SK-N-SH (cell line): ENCODE measurements around the gene CDKL4. TPM values are rescaled to one million over a fixed set of nuclear protein-coding genes. Genes with fewer than 3 reads are reported as not detected.

Source experiments
- CTCF ChIA-PET: fragments of 300-600, 350-600 bp; formaldehyde crosslinking; extraction: SDS; loops from one replicate; lab custom pipeline; 2021; lab: Yijun Ruan, JAX
- POLR2A ChIA-PET: fragments of 350-600 bp; sonication (Branson Sonifier 250); formaldehyde crosslinking; extraction: SDS; loops from one replicate; lab custom pipeline; 2020; ENCODE audit warnings: antibody characterized with exemption, inconsistent platforms; lab: Yijun Ruan, JAX
- DNase-seq: peaks from one replicate; pipeline ENCODE4 v3.0.0; 2012
- H2AFZ ChIP-seq: fragments of 200-600 bp; sonication (generic); 2 replicates; pipeline ENCODE4 v1.8.1; 2016; ENCODE audit warnings: antibody characterized with exemption, mild to moderate bottlenecking, low read depth
- H3F3A ChIP-seq: fragments of 200-600 bp; sonication (generic); replicated peaks from 2 replicates; pipeline ENCODE3; 2016; ENCODE audit warnings: antibody characterized with exemption, mild to moderate bottlenecking; ENCODE audit not compliant: insufficient read depth
- H3K27ac ChIP-seq, 2 experiments: fragments of 200-500 bp in 1 of 2; fragments of 200-600 bp in 1 of 2; sonication (Bioruptor generic) in 1 of 2; sonication (generic), shearing (Covaris generic) in 1 of 2; 2 replicates each; pipeline versions ENCODE4 v1.5.1 to v1.6.1; 2014 to 2016; ENCODE audit warnings: low read depth in 2 of 2, inconsistent platforms in 1 of 2, low read length in 1 of 2, mild to moderate bottlenecking in 1 of 2, mixed read lengths in 1 of 2
- H3K27me3 ChIP-seq: fragments of 200-600 bp; sonication (generic), shearing (Covaris generic); 2 replicates; pipeline ENCODE4 v1.6.1; 2016; ENCODE audit warnings: mixed run types; ENCODE audit not compliant: insufficient read depth
- H3K36me3 ChIP-seq, 2 experiments: fragments of 200-500 bp in 1 of 2; fragments of 200-600 bp in 1 of 2; sonication (Bioruptor generic) in 1 of 2; sonication (generic) in 1 of 2; replicated peaks in 1 of 2; 2 replicates each; pipeline versions ENCODE3 to v1.5.1; 2014 to 2016; ENCODE audit warnings: low read length in 1 of 2, mild to moderate bottlenecking in 1 of 2; ENCODE audit not compliant: insufficient read depth in 2 of 2, control insufficient read depth in 1 of 2
- H3K4me1 ChIP-seq, 2 experiments: fragments of 200-500 bp in 1 of 2; fragments of 200-600 bp in 1 of 2; sonication (Bioruptor generic) in 1 of 2; sonication (generic), shearing (Covaris generic) in 1 of 2; 2 replicates each; pipeline versions ENCODE4 v1.5.1 to v1.6.1; 2014 to 2016; ENCODE audit warnings: low read depth in 1 of 2, low read length in 1 of 2, mixed run types in 1 of 2; ENCODE audit not compliant: insufficient read depth in 2 of 2, control insufficient read depth in 1 of 2
- H3K4me2 ChIP-seq: fragments of 200-600 bp; sonication (generic), shearing (Covaris generic); 2 replicates; pipeline ENCODE4 v1.6.1; 2017; ENCODE audit warnings: mixed run types
- H3K4me3 ChIP-seq, 2 experiments: fragments of 200-500 bp in 1 of 2; fragments of 200-600 bp in 1 of 2; sonication (Bioruptor generic) in 1 of 2; sonication (generic), shearing (Covaris generic) in 1 of 2; 2 replicates each; pipeline versions ENCODE4 v1.5.1 to v1.8.1; 2014 to 2016; ENCODE audit warnings: low read depth in 2 of 2, inconsistent platforms in 1 of 2, low read length in 1 of 2, mild to moderate bottlenecking in 1 of 2, mixed read lengths in 1 of 2, moderate library complexity in 1 of 2
- H3K79me2 ChIP-seq: fragments of 200-600 bp; sonication (generic); 2 replicates; pipeline ENCODE4 v1.8.1; 2017; ENCODE audit warnings: mild to moderate bottlenecking; ENCODE audit not compliant: insufficient read depth
- H3K9ac ChIP-seq: fragments of 200-600 bp; sonication (generic); 2 replicates; pipeline ENCODE4 v1.6.1; 2017; ENCODE audit warnings: mixed run types
- H3K9me2 ChIP-seq: fragments of 200-600 bp; sonication (generic); 2 replicates; pipeline ENCODE4 v1.6.1; 2017; ENCODE audit warnings: mixed run types
- H3K9me3 ChIP-seq: fragments of 200-600 bp; sonication (generic); 2 replicates; pipeline ENCODE4 v1.6.1; 2017; ENCODE audit warnings: mixed run types, mild to moderate bottlenecking, moderate library complexity
- H4K20me1 ChIP-seq: fragments of 200-600 bp; sonication (generic); 2 replicates; pipeline ENCODE4 v1.6.1; 2017; ENCODE audit warnings: mild to moderate bottlenecking, mixed run types; ENCODE audit not compliant: insufficient read depth
- CHD2 ChIP-seq: fragments of 150-350 bp; IDR thresholded peaks from 2 replicates; pipeline ENCODE4 v1.6.1; 2018; ENCODE audit warnings: low read length; ENCODE audit not compliant: partially characterized antibody
- ELF1 ChIP-seq: IDR thresholded peaks from 2 replicates; pipeline ENCODE4 v1.4.0; 2012
- EP300 ChIP-seq, 2 experiments: IDR thresholded peaks; 2 replicates each; pipeline versions ENCODE4 v1.4.0 to v1.6.1; 2012; ENCODE audit warnings: borderline replicate concordance in 1 of 2, low read depth in 1 of 2, low read length in 1 of 2
- EZH2phosphoT487 ChIP-seq: fragments of 200-600 bp; sonication (generic); IDR thresholded peaks from 2 replicates; pipeline ENCODE4 v1.6.1; 2017; ENCODE audit warnings: low read depth, mixed run types, mild to moderate bottlenecking, antibody characterized with exemption, moderate library complexity, borderline replicate concordance
- FOXJ3 ChIP-seq: sonication (generic); formaldehyde crosslinking; IDR thresholded peaks from 2 replicates; pipeline ENCODE4 v1.5.1; 2020; ENCODE audit warnings: mild to moderate bottlenecking, missing genetic modification reagents
- FOXM1 ChIP-seq: IDR thresholded peaks from 2 replicates; pipeline ENCODE4 v1.4.0; 2012; ENCODE audit warnings: low read depth, mild to moderate bottlenecking
- GABPA ChIP-seq: IDR thresholded peaks from 2 replicates; pipeline ENCODE4 v1.4.0; 2012; ENCODE audit warnings: low read depth, mild to moderate bottlenecking
- GATA2 ChIP-seq: sonication (generic); formaldehyde crosslinking; IDR thresholded peaks from 2 replicates; pipeline ENCODE4 v1.5.0; 2020; ENCODE audit warnings: mild to moderate bottlenecking, missing genetic modification reagents
- JUND ChIP-seq: IDR thresholded peaks from 2 replicates; pipeline ENCODE4 v1.4.0; 2012
- MEF2A ChIP-seq: IDR thresholded peaks from 2 replicates; pipeline ENCODE4 v1.4.0; 2012; ENCODE audit warnings: low read depth, borderline replicate concordance
- MXI1 ChIP-seq: IDR thresholded peaks from 2 replicates; pipeline ENCODE4 v1.6.1; 2012; ENCODE audit warnings: mild to moderate bottlenecking, low read depth, low read length, improper control_type of control experiment
- NFIC ChIP-seq: IDR thresholded peaks from 2 replicates; pipeline ENCODE4 v1.4.0; 2012; ENCODE audit warnings: borderline replicate concordance
- RFX5 ChIP-seq: IDR thresholded peaks from 2 replicates; pipeline ENCODE4 v1.6.1; 2012; ENCODE audit warnings: mild to moderate bottlenecking, improper control_type of control experiment, low read length
- RXRA ChIP-seq: IDR thresholded peaks from 2 replicates; pipeline ENCODE4 v1.4.0; 2012; ENCODE audit warnings: low read depth, mild to moderate bottlenecking, borderline replicate concordance
- SMC3 ChIP-seq: IDR thresholded peaks from 2 replicates; pipeline ENCODE4 v1.6.1; 2012; ENCODE audit warnings: low read depth, low read length, improper control_type of control experiment
- WGBS: methylation state at CpG from one replicate; pipeline ENCODE4 v1.1.6; 2017; ENCODE audit warnings: low lambda C conversion rate; 5-methylcytosine and 5-hydroxymethylcytosine counted together
- polyA plus RNA-seq, 3 experiments: library from polyadenylated mRNA; depleted of rRNA; stranded (reverse); fragments of >200 nt; gene quantifications; 2 replicates each; pipeline ENCODE4 v1.2.3, GENCODE V29; 2012
- TF ChIP-seq, protein P1 (sequence below): fragments of 150-350 bp; IDR thresholded peaks from 2 replicates; pipeline ENCODE4 v1.6.1; 2016; ENCODE audit warnings: mild to moderate bottlenecking, low read depth, low read length
- TF ChIP-seq, protein P2 (sequence below): fragments of 150-350 bp; IDR thresholded peaks from 2 replicates; pipeline ENCODE4 v1.6.1; 2017; ENCODE audit warnings: antibody characterized with exemption, low read length, low read depth, borderline replicate concordance
- TF ChIP-seq, protein P3 (sequence below): IDR thresholded peaks from 2 replicates; pipeline ENCODE4 v1.4.0; 2012; ENCODE audit warnings: low read depth, borderline replicate concordance
- TF ChIP-seq, protein P4 (sequence below): IDR thresholded peaks from 2 replicates; pipeline ENCODE4 v1.4.0; 2012; ENCODE audit warnings: low read depth, borderline replicate concordance
- TF ChIP-seq, protein P5 (sequence below): fragments of 200-600 bp; sonication (generic); IDR thresholded peaks from 2 replicates; pipeline ENCODE4 v1.6.1; 2017; ENCODE audit warnings: antibody characterized with exemption, mild to moderate bottlenecking, moderate library complexity

CDKL4 gene
- polyA plus RNA-seq, 1 of the 3 experiments (the other 2 are of a cell fraction) = 0.81 TPM

DNA sequence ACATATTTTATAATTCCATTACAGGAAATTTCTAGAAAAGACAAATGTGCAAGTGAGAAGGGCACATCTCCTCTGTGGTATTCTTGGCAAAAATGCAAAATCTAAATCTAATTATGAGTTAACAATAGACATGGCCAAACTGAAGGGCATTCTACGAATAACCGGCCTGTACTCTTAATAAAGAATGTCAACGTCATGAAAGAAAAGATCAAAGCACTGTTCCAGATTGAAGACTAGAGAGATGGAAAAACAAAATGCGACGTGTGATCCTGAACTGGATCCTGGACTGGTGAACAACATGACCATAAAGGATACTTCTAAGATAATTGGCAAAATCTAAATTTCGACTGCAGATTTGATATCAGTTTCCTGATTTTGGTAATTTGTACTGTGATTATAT, 3.0 kb downstream of the CDKL4 start:
- Histone ChIP-seq H3K27ac (no peak overlapping the region), H3K9me2 (no peaks in the 10 kb centered on the region), H3K79me2 (no peaks in the 10 kb centered on the region; the same call in 1 of the 2 replicates), H3K9ac (no peak overlapping the region), H4K20me1 (no peaks in the 10 kb centered on the region), H3K4me3 (no peak overlapping the region), H3K9me3 (0 out of 2 replicates have a peak, but pooled peaks cover 7% of the 10 kb centered on the region), H3K27me3 (no peaks in the 10 kb centered on the region), H2AFZ (no peak overlapping the region), H3K4me1 (peaks cover 0 to 7% of the 10 kb centered on the region in 2 experiments; a peak in 3 of 4 replicates), H3F3A (peaks cover 7% of the 10 kb centered on the region), H3K36me3 (peaks cover 0 to 4% of the 10 kb centered on the region in 2 experiments), H3K4me2 (no peak overlapping the region)
- 91% methylated on average over 6 of the region's 6 CpGs for WGBS
- CTCF ChIA-PET = interaction anchor here (1.6 to 3.9 kb wide), 2 partner anchors 11 to 182 kb away, joined by 3 to 18 read pairs; no protein-coding TSS in a partner anchor
- TF ChIP-seq FOXJ3 (CRISPR knock-in tag) (no peak), FOXM1 (no peak), MXI1 (no peak), EP300 (IDR thresholded peaks at IDR 0.05; ENCODE audit: borderline replicate concordance in 1 of 2, low read depth in 1 of 2, low read length in 1 of 2) (no peak), MEF2A (no peak), JUND (no peak), SMC3 (no peak), NFIC (no peak)
- TF ChIP-seq, protein P1, sequence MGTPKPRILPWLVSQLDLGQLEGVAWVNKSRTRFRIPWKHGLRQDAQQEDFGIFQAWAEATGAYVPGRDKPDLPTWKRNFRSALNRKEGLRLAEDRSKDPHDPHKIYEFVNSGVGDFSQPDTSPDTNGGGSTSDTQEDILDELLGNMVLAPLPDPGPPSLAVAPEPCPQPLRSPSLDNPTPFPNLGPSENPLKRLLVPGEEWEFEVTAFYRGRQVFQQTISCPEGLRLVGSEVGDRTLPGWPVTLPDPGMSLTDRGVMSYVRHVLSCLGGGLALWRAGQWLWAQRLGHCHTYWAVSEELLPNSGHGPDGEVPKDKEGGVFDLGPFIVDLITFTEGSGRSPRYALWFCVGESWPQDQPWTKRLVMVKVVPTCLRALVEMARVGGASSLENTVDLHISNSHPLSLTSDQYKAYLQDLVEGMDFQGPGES = no peak
- TF ChIP-seq, protein P2, sequence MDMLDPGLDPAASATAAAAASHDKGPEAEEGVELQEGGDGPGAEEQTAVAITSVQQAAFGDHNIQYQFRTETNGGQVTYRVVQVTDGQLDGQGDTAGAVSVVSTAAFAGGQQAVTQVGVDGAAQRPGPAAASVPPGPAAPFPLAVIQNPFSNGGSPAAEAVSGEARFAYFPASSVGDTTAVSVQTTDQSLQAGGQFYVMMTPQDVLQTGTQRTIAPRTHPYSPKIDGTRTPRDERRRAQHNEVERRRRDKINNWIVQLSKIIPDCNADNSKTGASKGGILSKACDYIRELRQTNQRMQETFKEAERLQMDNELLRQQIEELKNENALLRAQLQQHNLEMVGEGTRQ = no peak
- TF ChIP-seq, protein P3, sequence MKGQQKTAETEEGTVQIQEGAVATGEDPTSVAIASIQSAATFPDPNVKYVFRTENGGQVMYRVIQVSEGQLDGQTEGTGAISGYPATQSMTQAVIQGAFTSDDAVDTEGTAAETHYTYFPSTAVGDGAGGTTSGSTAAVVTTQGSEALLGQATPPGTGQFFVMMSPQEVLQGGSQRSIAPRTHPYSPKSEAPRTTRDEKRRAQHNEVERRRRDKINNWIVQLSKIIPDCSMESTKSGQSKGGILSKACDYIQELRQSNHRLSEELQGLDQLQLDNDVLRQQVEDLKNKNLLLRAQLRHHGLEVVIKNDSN = no peak
- TF ChIP-seq, protein P4, sequence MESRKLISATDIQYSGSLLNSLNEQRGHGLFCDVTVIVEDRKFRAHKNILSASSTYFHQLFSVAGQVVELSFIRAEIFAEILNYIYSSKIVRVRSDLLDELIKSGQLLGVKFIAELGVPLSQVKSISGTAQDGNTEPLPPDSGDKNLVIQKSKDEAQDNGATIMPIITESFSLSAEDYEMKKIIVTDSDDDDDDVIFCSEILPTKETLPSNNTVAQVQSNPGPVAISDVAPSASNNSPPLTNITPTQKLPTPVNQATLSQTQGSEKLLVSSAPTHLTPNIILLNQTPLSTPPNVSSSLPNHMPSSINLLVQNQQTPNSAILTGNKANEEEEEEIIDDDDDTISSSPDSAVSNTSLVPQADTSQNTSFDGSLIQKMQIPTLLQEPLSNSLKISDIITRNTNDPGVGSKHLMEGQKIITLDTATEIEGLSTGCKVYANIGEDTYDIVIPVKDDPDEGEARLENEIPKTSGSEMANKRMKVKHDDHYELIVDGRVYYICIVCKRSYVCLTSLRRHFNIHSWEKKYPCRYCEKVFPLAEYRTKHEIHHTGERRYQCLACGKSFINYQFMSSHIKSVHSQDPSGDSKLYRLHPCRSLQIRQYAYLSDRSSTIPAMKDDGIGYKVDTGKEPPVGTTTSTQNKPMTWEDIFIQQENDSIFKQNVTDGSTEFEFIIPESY = no peak
- POLR2A ChIA-PET = no interaction called here
- no peak for DNase-seq

DNA sequence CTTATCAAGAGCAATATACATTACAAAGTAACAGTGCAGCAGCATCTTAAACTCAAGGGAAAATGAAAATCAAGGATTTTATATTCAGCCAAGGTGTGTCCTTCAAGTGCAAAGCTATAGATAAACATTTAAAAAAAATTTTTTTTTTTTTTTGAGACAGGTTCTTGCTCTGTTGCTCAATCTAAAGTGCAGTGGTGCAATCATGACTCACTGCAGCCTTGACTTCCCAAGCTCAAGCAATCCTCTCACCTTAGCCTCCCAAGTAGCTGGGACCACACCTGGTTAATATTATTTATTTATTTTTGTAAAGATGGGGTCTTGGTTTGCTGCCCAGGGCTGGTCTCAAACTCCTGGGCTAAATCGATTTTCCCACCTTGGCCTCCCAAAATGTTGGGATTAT, 9.0 kb downstream of the CDKL4 start:
- H3K9ac ChIP-seq = no peak overlapping the region
- no peaks in the 10 kb centered on the region for H4K20me1 ChIP-seq
- no peaks in the 10 kb centered on the region; a peak in 1 of 4 replicates for H3K4me1 ChIP-seq
- no peaks in the 10 kb centered on the region; the same call in 1 of the 2 replicates for H3K79me2 ChIP-seq
- no peak for TF ChIP-seq RXRA
- TF ChIP-seq EZH2phosphoT487 = no peak
- no peak for TF ChIP-seq CHD2
- no peak for TF ChIP-seq GATA2
- no peak for TF ChIP-seq GABPA
- TF ChIP-seq ELF1 = no peak
- no peak for TF ChIP-seq RFX5
- TF ChIP-seq, protein P5, sequence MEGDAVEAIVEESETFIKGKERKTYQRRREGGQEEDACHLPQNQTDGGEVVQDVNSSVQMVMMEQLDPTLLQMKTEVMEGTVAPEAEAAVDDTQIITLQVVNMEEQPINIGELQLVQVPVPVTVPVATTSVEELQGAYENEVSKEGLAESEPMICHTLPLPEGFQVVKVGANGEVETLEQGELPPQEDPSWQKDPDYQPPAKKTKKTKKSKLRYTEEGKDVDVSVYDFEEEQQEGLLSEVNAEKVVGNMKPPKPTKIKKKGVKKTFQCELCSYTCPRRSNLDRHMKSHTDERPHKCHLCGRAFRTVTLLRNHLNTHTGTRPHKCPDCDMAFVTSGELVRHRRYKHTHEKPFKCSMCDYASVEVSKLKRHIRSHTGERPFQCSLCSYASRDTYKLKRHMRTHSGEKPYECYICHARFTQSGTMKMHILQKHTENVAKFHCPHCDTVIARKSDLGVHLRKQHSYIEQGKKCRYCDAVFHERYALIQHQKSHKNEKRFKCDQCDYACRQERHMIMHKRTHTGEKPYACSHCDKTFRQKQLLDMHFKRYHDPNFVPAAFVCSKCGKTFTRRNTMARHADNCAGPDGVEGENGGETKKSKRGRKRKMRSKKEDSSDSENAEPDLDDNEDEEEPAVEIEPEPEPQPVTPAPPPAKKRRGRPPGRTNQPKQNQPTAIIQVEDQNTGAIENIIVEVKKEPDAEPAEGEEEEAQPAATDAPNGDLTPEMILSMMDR = no peak
- H3K4me2 ChIP-seq = no peak overlapping the region
- H3K27ac ChIP-seq = no peak overlapping the region
- H3K27me3 ChIP-seq = no peaks in the 10 kb centered on the region
- 0 out of 2 replicates have a peak, but pooled peaks cover 7% of the 10 kb centered on the region for H3K9me3 ChIP-seq
- ChIA-PET CTCF (interaction anchor here (1.5 to 2.7 kb wide), 3 partner anchors 173 to 287 kb away, joined by 4 to 13 read pairs (median 5); no protein-coding TSS in a partner anchor), POLR2A (no interaction called here)
- WGBS = 74% methylated on average over 1 of the region's 1 CpG
- no peak overlapping the region for H2AFZ ChIP-seq
- H3K4me3 ChIP-seq = no peak overlapping the region
- H3K36me3 ChIP-seq = peaks cover 0 to 4% of the 10 kb centered on the region in 2 experiments
- H3F3A ChIP-seq = peaks cover 8% of the 10 kb centered on the region
- no peaks in the 10 kb centered on the region for H3K9me2 ChIP-seq
- DNase-seq = no peak
